ENCODE results near the gene ANXA3. TPM values are rescaled to one million over a fixed set of nuclear protein-coding genes. Genes with fewer than 3 reads are reported as not detected.

Gene ANXA3
- total and polyA plus RNA-seq, 9 donors, result 1.5 to 63.5 (median 8.1) TPM

DNA sequence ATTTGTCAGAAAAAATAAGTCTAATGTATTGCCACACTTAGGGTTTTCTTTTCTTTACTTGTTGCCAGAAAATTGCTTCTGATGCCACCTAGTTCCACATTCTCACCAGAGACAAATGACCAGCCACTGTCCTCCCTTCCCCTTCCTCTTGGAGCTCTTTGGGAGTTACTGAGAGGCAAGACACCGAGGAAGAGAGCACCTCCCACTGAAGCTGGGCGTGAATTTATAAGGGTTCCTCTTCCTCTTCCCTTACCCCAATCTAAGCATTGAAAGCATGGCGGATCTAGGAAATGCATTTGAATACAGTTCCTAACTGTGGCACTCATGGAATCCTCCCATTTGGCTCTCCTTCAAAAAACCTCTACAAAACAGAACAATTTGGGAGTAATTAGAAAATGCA lies 30.0 kb downstream of the ANXA3 start:
- Histone ChIP-seq H3K36me3 (no peaks in the 10 kb centered on the region), H3K27ac (no peak overlapping the region), H3K9me3 (no peaks in the 10 kb centered on the region), H3K4me1 (ENCODE audit: insufficient read depth) (no peaks in the 10 kb centered on the region), H3K4me3 (no peak overlapping the region), H3K27me3 (no peaks in the 10 kb centered on the region)
- 76 to 85% (median 81%) methylated on average over 3 of the region's 3 CpGs for WGBS, 3 donors
- intact Hi-C loops (cut with DNase I), result no loop called here
- DNase-seq, result no peak
- no peak for TF ChIP-seq EP300 (IDR thresholded peaks at IDR 0.05)
- no peak for TF ChIP-seq CTCF (IDR thresholded peaks at IDR 0.05)
- no peak for TF ChIP-seq POLR2A (IDR thresholded peaks at IDR 0.05)

DNA sequence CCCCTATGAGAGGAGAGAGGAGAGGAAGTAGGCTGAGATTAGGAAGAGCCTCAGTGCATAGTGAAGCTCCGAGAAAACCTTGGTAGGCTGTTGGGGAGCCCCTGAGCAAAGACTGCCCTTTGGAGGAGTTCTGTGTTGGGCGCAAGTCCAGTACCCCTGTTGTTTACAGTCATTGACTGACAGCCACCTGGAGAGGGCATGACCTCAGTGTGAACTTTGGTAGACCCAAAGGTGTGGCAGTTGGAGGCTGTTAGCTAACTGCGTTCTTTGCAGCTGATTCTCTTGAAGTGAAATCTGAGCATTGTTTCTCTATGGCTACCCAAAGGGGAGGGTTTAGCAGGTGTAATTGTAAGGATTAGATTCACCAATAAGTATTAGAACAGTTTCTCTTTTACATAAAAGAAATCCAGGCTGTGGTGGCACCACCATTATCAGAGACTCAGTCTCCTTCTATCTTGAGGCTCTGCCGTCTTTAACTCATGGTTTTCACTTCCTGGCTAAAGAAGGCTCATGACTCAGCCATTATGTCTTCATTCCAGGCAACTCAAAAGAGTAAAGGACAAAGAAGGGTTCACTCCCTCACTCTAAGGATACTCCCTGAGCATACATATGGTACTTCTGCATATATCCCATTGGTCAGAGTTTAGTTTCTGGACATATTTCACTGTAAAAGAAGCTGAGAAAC lies 33.4 kb downstream of the ANXA3 start:
- WGBS, 3 donors, result 95 to 97% (median 96%) methylated on average over 4 of the region's 4 CpGs
- no peak for DNase-seq
- Histone ChIP-seq H3K4me3 (no peak overlapping the region), H3K36me3 (no peaks in the 10 kb centered on the region), H3K27me3 (no peaks in the 10 kb centered on the region), H3K9me3 (no peaks in the 10 kb centered on the region), H3K27ac (no peak overlapping the region), H3K4me1 (ENCODE audit: insufficient read depth) (no peaks in the 10 kb centered on the region)
- no peak for TF ChIP-seq CTCF (IDR thresholded peaks at IDR 0.05)
- TF ChIP-seq POLR2A (IDR thresholded peaks at IDR 0.05), result no peak
- no peak for TF ChIP-seq EP300 (IDR thresholded peaks at IDR 0.05)
- intact Hi-C loops (cut with DNase I), result no loop called here

DNA sequence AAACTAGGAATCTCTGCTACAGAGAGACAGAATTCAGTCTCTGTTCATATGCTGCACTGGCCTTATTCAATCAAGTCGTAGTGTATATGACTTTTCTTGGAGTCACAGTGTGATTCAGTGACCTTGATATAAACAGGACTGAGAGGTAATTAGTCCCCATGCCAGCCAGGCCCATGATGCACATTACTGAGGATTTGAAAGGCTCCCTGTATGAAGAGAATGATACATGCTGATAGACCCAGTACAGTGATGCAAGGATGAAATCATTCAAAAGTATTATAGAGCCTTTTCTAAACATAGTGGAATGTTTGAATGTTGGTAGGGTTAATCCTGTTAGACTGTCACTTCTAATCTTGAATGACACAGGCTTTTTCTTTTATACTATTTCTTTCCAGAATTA lies 34.1 kb downstream of the ANXA3 start:
- Histone ChIP-seq H3K4me3 (no peak overlapping the region), H3K9me3 (no peaks in the 10 kb centered on the region), H3K36me3 (no peaks in the 10 kb centered on the region), H3K27ac (no peak overlapping the region), H3K27me3 (no peaks in the 10 kb centered on the region), H3K4me1 (ENCODE audit: insufficient read depth) (no peaks in the 10 kb centered on the region)
- TF ChIP-seq CTCF (IDR thresholded peaks at IDR 0.05) (no peak), POLR2A (IDR thresholded peaks at IDR 0.05) (no peak), EP300 (IDR thresholded peaks at IDR 0.05) (no peak)
- intact Hi-C loops (cut with DNase I), result no loop called here
- 0 to 23% (median 0%) methylated on average over 1 of the region's 1 CpG for WGBS, 3 donors
- DNase-seq, result no peak

DNA sequence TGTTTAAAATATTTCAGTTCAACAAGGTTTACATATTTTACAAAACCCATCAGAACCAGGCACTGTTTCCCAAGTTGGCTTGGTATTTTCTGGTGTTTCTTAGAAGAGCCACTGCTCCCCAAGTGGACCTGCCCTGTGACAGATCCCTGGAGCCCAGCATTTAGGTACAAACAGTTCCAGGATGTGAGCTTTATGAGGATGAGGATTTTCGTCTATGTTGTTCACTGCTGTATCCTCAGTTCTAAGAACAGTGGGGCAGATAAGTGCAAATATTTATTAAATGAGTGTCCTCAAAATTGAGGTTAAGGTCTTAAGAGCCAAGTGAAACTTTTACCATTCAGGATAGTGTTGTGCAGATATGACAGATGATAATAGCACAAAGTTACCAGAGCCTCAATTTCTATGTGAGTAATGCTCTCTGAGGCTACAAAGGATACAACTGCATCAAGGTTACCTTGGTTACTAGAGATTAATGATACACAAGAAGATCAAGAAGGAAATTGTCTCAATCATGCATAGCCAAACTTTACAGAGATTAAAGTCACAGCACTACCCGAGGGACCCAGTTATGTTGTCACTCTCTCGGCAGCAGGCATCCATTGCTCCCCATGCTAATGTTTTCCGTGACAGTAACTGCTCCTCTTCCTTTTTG lies 37.5 kb downstream of the ANXA3 start:
- H3K27ac ChIP-seq, result no peak overlapping the region
- H3K4me1 ChIP-seq (ENCODE audit: insufficient read depth), result peaks cover 4% of the 10 kb centered on the region
- intact Hi-C loops (cut with DNase I), result no loop called here
- TF ChIP-seq EP300 (IDR thresholded peaks at IDR 0.05), result no peak
- TF ChIP-seq POLR2A (IDR thresholded peaks at IDR 0.05), result no peak
- TF ChIP-seq CTCF (IDR thresholded peaks at IDR 0.05), result no peak
- H3K36me3 ChIP-seq, result no peaks in the 10 kb centered on the region
- DNase-seq, result no peak
- no peak overlapping the region for H3K4me3 ChIP-seq
- no peaks in the 10 kb centered on the region for H3K9me3 ChIP-seq
- WGBS, 3 donors, result 63 to 71% (median 64%) methylated on average over 4 of the region's 4 CpGs
- no peaks in the 10 kb centered on the region for H3K27me3 ChIP-seq

Data from ovary (tissue), 9 donors.